Midbrain (tissue), 1 donor: ENCODE measurements around the gene ZNF28.
A peak's percentile ranks its signal among the peaks of the same experiment; 100 is the strongest.
"Not testable (repeated sequence)": the region's sequence is repeated elsewhere in the genome, so short reads cannot be mapped to it uniquely, and the experiment has no call there.

Experiments used
- DNase-seq: peaks from one replicate; lab custom pipeline; 2025; lab: John Stamatoyannopoulos, UW

Gene ZNF28

DNA sequence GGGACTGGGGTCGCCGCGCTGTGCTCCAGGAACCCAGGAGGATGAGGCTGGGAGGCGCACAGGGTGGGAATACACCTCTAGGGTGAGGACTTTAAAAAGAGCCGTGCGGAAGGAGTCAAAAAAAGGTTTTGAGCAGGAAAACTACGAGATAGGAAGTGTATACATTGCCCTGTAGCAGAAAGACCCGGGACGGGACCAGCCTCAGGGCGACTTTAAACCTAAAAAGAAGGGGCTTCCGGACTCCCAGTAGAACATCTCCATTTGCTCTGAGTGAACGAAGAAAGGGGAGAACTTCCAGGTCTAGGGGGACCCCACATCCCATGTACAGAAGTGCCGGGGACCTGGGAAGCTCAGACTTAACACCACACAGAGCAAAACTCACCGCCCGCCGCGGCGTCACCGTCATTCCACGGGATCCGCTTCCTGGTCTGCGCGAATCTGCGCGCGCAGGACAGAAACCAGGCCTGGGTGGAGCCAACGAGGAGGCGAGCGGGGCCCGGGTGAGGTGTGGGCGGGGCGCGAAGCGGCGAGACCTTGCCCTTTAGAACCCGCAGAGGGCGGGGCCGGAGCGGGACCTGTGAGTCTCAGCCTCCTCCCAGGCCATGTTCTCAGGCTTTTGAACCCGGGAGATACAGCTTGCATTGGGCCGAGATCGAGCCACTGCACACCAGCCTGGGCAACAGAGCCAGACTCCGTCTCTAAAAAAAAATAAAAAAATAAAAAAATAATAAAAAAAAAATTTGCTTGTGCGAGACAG is at the start of gene ZNF28:
ZNF28 (minus strand) TSS at position 430 of the 757 bp plus-strand sequence. CDS start 3,675 bp downstream, outside the sequence.
- DNase-seq, result peak; percentile 54

DNA sequence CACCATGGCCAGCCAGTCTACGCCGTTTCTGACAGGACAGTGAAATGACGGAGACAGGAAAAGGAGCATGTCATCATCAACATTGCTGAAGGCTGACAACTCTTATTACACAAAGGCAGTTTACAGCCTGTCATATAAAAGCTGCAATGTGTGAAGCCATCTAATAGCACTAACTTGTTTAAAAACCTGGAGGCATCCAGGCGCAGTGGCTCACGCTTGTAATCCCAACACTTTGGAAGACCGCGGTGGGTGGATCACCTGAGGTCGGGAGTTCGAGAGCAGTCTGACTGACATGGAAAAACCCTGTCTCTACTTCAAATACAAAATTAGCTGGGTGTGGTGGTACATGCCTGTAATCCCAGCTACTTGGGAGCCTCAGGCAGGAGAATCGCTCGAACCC is 46.6 kb upstream of the ZNF28 start:
- DNase-seq, result not testable (repeated sequence)

DNA sequence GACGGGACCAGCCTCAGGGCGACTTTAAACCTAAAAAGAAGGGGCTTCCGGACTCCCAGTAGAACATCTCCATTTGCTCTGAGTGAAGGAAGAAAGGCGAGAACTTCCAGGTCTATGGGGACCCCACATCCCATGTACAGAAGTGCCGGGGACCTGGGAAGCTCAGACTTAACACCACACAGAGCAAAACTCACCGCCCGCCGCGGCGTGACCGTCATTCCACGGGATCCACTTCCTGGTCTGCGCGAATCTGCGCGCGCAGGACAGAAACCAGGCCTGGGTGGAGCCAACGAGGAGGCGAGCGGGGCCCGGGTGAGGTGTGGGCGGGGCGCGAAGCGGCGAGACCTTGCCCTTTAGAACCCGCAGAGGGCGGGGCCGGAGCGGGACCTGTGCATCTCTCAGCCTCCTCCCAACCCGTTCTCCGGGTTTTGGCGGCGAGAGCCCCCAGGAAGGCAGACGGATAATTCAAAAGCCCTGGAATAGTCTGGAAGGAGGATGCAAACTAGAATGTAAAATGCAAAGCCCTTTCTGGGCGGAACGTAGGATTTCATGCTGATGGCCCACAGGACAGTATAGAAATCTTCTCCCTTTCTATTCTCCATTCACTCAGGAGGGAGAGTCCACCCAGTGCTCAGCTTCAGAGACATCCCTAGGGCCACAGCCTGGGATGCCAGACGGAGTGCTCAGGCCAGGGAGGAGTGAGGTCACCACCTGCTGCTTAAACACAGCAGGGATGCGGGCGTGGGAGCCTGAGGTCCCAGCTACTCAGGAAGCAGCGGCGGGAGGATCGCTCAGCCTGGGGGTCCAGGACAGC is 36.2 kb upstream of the ZNF28 start, which contains the start of gene ZNF468:
ZNF468 (minus strand) TSS at position 242 of the 814 bp plus-strand sequence. CDS start 3,347 bp downstream, outside the sequence.
- DNase-seq, result peak; percentile 55

DNA sequence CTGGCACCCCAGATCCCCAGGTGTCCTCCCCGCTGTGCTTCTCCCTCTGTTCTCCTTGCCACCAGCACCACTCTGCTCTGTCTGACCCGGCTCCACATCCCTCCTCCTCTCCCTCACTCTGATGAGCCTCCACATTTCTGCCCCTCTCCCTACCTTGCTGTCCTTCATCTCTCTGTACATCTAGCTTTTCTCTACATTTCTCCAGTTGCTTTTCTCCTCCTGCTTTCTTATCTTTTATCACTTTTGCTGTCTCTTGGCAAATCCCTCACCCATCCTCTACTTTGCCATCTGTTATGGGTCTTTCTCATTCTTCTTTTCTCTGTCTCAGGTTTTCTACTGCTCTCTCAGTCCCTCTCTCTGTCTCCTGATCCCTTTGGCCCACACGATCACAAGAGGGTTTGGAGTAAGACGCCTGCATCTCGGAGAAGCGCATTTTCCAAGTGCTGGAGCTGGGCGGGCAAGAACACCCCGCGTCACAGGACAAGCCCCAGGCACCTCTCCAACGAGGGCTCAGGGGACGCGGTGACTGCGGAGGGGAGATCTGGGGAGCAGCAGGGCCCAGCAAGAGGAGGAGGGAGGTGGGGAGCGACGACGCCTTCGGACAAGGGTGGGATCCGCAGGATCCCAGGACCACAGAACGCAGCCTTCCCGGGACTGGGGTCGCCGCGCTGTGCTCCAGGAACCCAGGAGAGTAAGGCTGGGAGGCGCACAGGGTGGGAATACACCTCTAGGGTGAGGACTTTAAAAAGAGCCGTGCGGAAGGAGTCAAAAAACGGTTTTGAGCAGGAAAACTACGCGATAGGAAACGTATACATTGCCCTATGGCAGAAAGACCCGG is 35.3 kb upstream of the ZNF28 start:
- DNase-seq, result peak; percentile 26

DNA sequence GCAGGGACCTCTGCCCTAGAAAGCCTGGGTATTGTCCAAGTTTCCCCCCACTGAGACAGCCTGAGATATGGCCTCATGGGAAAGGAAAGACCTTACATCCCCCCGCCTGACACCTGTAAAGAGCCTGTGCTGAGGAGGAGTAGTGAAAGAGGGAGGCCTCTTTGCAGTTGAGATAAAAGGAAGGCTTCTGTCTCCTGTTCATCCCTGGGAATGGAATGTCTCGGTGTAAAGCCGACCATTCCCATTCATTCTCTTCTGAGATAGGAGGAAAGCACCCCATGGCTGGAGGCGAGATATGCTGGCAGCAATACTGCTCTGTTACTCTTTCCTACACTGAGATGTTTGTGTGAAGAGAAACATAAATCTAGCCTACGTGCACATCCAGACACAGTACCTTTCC is 25.9 kb upstream of the ZNF28 start:
- DNase-seq, result not testable (repeated sequence)

DNA sequence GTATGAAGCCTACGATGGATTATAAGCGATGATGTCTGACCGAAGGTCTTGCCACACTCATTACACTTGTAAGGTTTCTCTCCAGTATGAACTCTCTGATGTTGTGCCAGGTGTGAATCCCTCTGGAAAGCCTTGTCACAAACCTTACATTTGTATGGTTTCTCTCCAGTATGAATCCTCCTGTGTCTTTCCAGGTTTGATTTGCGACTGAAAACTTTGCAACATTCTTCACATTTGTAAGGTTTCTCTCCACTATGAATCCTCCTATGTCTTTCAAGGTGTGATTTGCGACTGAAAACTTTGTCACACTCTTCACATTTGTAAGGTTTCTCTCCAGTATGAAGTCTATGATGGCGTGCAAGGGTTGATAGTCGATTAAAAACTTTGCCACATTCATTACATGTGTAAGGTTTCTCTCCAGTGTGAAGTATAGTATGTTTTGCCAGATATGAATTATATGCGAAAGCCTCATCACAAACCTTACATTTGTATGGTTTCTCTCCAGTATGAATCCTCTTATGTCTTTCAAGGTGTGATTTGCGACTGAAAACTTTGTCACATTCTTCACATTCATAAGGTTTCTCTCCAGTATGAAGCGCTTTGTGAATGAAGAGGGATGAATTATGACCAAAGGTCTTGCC is 19.5 kb upstream of the ZNF28 start:
- DNase-seq, result not testable (repeated sequence)

DNA sequence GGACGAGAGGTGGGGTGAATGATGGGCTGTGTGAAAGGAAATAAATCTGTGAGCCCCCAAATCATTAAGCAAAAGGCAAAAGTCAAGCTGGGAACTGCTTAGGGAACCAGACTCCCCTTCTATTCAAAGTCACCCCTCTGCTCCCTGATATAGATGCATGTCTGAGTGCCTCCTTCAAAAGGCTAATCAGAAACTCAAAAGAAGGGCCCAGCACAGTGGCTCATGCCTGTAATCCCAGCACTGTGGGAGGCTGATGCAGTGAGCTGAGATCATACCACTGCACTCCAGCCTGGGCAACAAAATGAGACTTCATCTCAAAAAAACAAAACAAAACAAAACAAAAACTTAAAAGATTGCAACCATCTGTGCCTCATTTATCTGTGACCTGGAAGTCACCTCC is 12.9 kb upstream of the ZNF28 start:
- DNase-seq, result not testable (repeated sequence)

DNA sequence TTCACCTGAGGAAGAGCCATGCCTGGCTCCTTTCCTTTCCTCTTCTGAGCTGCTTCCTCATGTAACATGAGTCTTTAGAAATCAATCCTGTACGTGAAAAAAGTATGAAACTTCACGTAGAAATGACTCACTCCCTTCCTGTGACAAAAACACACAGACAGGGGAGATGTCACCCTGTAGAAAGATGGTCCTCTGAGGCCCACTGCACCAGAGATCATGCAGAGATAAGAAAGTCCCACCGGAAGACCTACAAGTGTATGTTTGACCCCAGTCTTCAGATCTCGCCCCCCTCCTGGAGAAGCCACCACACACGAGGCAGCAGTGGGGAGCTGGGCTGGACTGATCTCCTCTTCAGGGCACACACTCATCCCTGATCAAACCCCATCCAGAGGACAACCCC is 12.1 kb upstream of the ZNF28 start:
- DNase-seq, result not testable (repeated sequence)

DNA sequence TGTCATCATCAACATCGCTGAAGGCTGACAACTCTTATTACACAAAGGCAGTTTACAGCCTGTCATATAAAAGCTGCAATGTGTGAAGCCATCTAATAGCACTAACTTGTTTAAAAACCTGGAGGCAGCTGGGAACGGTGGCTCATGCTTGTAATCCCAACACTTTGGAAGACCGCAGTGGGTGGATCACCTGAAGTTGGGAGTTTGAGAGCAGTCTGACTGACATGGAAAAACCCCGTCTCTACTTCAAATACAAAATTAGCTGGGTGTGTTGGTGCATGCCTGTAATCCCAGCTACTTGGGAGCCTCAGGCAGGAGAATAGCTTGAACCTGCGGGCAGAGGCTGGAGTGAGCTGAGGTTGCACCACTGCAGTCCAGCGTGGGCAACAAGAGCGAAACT is 8.4 kb upstream of the ZNF28 start:
- DNase-seq, result not testable (repeated sequence)

DNA sequence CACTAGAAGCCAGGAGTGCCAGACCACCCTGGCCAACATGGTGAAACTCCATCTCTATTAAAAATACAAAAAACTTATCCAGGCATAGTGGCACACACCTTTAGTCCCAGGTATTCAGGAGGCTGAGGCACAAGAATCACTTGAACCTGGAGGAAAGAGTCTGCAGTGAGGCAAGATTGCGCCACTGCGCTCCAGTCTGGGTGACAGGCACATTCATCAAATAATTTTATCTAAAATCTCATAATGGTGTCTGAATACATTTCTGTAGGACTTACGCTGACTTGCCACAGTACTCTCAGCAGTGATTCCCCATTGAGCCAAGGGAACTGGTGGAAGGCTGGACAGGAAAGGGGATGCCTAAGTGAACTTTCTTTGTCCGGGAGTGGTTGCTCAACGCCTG is 4.3 kb upstream of the ZNF28 start:
- no peak for DNase-seq

DNA sequence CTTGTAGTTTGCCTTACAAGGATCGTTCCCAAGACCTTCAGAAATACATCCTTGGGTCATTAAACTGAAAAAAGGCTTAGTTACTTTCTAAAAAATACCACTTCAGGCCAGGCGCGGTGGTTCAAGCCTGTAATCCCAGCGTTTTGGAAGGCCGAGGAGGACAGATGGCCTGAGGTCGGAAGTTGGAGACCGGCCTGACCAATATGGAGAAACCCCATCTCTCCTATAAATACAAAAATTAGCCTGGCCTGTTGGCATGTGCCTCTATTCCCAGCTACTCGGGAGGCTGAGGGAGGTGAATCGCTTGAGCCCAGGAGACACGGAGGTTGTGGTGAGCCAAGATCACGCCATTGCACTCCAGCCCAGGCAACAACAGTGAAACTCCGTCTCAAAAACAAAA is 2.2 kb upstream of the ZNF28 start:
- no peak for DNase-seq

DNA sequence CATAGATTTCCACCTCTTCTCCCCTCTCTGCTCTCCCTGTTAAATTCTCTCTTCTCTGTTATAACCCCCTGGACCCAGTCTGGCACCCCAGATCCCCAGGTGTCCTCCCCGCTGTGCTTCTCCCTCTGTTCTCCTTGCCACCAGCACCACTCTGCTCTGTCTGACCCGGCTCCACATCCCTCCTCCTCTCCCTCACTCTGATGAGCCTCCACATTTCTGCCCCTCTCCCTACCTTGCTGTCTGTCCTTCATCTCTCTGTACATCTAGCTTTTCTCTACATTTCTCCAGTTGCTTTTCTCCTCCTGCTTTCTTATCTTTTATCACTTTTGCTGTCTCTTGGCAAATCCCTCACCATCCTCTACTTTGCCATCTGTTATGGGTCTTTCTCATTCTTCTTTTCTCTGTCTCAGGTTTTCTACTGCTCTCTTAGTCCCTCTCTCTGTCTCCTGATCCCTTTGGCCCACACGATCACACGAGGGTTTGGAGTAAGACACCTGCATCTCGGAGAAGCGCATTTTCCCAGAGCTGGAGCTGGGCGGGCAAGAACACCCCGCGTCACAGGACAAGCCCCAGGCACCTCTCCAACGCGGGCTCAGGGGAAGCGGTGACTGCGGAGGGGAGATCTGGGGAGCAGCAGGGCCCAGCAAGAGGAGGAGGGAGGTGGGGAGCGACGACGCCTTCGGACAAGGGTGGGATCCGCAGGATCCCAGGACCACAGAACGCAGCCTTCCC is 795 bp downstream of the ZNF28 start:
- not testable (repeated sequence) for DNase-seq

DNA sequence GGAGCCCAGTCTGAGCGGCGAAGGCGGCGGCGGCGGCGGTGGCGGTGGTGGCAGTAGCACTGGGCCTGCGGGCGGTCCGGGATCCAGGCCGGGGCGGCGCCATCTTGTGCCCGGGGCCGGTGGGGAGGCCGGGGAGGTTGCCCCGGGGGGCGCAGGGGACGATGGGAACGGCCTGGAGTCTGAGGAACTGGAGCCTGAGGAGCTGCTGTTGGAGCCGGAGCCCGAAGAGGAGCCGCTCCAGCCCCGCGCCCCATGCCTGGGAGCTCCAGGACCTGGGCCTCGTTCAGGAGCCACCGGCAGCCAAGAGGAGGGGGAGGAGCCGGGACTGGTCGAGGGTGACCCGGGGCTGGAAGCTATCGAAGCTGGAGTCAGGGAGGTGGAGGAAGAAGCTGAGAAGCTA is 11.6 kb downstream of the ZNF28 start:
- DNase-seq, result no peak

DNA sequence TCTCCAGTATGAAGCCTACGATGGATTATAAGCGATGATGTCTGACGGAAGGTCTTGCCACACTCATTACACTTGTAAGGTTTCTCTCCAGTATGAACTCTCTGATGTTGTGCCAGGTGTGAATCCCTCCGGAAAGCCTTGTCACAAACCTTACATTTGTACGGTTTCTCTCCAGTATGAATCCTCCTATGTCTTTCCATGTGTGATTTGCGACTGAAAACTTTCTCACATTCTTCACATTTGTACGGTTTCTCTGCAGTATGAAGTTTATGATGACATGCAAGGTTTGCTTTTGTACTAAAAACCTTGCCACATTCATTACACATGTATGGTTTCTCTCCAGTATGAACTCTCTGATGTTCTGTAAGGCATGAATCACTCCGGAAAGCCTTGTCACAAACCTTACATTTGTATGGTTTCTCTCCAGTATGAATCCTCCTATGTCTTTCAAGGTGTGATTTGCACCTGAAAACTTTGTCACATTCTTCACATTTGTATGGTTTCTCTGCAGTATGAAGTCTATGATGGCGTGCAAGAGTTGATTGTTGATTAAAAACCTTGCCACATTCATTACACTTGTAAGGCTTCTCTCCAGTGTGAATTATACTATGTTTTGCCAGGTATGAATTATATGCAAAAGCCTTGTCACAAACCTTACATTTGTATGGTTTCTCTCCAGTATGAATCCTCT is 21.3 kb downstream of the ZNF28 start:
- DNase-seq, result not testable (repeated sequence)

DNA sequence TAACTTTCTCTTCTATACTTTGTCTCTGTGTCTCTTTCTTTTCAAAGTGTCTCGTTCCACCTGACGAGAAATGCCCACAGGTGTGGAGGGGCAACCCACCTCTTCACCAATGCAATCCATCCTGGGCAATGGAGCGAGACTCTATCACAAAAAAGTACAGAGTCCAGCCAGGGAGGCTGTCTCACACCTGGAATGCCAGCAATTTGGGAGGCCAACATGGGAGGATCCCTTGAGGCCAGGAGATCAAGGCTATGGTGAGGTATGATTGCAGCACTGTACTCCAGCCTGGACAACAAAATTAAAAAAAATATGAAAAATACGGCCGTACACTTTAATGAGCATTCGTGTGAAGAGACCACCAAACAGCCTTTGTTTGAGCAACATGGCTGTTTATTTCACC is 32.0 kb downstream of the ZNF28 start:
- no peak for DNase-seq

DNA sequence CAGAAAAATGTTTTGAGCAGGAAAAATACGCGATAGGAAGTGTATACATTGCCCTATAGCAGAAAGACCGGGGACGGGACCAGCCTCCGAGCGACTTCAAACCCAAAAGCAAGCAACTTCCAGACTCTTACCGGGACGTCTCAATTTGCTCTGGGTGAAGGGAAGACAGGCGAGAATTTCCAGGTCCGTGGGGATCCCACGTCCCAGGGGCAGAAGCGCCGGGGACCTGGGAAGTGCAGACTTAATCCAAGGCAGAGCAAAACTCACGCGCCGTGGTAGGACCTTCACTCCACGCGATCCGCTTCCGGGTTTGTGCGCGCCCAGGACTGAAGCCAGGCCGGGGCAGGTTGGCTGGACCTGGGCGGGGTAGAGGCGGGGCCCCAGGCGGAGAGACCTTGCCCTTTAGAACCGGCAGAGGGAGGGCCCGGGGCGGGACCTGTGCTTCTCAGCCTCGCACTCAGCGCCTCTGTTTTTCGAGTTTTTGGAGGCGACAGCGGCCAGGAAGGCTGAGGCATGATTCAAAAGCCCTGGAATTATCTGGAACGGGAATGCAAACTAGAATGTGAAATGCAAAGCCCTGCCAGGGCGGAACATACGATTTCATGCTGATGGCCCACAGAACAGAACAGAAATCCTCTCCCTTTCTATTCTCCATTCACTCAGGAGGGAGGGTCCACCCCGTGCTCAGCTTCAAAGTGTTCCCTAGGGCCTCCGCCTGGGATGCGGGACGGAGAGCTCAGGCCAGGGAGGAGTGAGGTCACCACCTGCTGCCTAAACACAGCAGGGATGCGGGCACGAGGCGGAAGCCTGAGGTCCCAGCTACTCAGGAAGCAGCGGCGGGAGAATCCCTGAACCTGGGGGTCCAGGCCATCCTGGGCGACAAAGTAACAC is 34.7 kb downstream of the ZNF28 start, which contains the start of gene ZNF600:
ZNF600 (minus strand) TSS at position 328 of the 891 bp plus-strand sequence. CDS start 7,903 bp downstream, outside the sequence.
- DNase-seq, result peak; percentile 1

DNA sequence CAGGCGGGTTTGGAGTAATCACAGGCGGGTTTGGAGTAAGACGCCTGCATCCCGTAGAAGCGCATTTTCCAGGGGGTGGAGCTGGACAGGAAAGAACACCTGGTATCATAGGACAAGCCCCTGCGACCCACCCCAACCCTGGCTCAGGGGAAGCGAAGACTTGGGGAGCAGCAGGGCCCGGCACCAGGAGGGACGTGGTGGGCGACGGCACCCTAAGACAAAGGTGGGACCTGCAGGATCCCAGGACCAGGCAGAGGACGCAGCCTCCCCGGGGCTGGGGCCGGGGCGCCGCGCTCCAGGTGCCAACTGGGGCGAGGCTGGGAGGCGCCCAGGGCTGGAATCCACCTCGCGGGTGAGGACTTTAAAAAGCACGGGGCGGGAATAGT is 35.4 kb downstream of the ZNF28 start:
- no peak for DNase-seq

DNA sequence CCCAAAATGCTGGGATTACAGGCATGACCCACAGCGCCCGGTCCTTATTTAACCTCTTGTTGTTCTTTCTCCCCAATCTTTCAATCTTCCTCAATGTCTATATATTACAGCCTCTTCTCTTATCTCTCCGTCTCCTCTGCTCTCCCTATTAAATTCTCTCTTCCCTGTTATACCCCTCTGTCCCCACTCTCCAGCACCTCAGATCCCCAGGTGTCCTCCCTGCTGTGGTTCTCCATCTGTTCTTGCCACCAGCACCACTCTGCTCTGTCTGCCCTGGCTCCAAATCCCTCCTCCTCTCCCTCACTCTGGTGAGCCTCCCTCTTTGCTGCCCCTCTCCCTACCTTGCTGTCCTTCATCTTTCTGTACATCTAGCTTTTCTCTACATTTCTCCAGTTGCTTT is 35.9 kb downstream of the ZNF28 start:
- no peak for DNase-seq

DNA sequence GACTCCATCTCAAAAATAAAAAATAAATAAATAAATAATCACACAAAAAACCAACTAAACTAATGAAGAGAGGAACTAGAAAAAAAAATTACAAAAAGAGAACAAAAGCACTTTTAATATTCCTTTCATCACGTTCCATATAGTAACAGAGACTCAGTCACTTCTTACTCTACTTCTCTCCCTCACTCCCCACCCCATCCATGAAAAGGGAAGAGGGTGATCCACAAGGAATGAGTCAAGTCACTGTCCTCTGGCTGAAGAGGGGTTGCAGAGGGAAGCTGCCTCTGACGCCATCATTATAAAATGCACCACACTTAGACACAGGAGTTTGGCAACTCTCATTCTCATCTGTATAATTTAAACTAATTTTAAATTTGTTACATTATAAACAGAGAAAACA is 38.6 kb downstream of the ZNF28 start:
- DNase-seq, result not testable (repeated sequence)
